ENCODE results near the gene OR5C1. TPM values are rescaled to one million over a fixed set of nuclear protein-coding genes. Genes with fewer than 3 reads are reported as not detected.

The OR5C1 gene
- total RNA-seq, 1 donor from 2014 or later, result not detected

DNA sequence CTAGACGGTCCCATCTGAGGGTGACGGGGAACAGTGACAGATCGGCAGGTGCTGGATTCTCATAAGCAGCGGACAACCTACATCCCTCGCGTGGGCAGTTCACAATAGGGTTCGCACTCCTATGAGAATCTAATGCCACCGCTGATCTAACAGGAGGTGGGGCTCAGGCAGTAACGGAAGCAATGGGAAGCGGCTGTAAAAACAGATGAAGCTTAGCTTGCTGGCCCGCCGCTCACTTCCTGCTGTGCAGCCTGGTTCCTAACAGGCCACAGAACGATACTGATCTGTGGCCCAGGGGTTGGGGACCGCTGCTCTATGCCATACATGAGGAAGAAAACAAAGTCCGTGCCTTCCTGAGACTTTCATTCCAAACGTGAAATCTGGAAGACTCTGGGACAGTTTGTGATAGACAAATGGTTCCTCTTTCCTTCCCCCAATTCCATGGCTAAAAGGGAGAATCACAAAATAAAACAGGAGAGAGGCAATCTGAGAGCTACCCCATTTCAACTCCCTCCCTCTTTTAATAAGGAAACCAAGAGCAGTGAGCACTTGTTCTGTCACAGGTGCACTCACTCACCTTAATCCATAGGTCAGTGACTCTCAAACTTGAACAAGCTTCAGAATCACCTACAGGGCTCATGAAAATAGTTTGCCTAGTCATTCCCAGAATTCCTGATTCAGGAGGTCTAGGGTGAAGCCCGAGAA is 27.6 kb downstream of the OR5C1 start:
- Histone ChIP-seq H3K27me3 (ENCODE audit: control insufficient read depth, insufficient read depth, low read length) (no peaks in the 10 kb centered on the region), H3K4me3 (ENCODE audit: low read depth, low read length) (no peak overlapping the region), H3K36me3 (ENCODE audit: control insufficient read depth, insufficient read depth, low read length) (peaks cover 2% of the 10 kb centered on the region)
- no peak for DNase-seq (ENCODE audit: low read depth)
- FAIRE-seq, result no peak
- TF ChIP-seq, protein P1, sequence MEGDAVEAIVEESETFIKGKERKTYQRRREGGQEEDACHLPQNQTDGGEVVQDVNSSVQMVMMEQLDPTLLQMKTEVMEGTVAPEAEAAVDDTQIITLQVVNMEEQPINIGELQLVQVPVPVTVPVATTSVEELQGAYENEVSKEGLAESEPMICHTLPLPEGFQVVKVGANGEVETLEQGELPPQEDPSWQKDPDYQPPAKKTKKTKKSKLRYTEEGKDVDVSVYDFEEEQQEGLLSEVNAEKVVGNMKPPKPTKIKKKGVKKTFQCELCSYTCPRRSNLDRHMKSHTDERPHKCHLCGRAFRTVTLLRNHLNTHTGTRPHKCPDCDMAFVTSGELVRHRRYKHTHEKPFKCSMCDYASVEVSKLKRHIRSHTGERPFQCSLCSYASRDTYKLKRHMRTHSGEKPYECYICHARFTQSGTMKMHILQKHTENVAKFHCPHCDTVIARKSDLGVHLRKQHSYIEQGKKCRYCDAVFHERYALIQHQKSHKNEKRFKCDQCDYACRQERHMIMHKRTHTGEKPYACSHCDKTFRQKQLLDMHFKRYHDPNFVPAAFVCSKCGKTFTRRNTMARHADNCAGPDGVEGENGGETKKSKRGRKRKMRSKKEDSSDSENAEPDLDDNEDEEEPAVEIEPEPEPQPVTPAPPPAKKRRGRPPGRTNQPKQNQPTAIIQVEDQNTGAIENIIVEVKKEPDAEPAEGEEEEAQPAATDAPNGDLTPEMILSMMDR (IDR thresholded peaks at IDR 0.05; ENCODE audit: insufficient read depth, low read length, severe bottlenecking), result no peak

DNA sequence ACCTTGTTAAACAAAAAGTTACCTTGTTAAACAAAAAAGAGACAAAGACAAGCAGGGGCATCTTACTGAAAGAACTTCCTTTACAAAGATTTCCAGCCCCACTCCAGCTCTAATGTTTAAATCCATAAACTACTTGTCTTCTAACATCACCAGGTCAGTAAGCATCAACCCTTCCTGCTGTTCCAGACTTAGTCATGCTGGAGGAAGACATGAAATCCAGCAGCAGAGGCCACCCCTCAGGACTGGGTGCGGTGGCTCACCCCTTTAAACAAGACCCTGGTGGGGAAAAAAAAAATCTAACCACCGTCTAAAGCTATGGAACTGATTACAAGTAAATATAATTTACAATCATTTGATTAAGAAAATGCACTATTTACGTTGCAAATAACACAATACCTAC is 30.6 kb downstream of the OR5C1 start:
- TF ChIP-seq, protein P1 (IDR thresholded peaks at IDR 0.05; ENCODE audit: insufficient read depth, low read length, severe bottlenecking), result no peak
- peaks cover 11% of the 10 kb centered on the region for H3K36me3 ChIP-seq (ENCODE audit: control insufficient read depth, insufficient read depth, low read length)
- no peak for FAIRE-seq

DNA sequence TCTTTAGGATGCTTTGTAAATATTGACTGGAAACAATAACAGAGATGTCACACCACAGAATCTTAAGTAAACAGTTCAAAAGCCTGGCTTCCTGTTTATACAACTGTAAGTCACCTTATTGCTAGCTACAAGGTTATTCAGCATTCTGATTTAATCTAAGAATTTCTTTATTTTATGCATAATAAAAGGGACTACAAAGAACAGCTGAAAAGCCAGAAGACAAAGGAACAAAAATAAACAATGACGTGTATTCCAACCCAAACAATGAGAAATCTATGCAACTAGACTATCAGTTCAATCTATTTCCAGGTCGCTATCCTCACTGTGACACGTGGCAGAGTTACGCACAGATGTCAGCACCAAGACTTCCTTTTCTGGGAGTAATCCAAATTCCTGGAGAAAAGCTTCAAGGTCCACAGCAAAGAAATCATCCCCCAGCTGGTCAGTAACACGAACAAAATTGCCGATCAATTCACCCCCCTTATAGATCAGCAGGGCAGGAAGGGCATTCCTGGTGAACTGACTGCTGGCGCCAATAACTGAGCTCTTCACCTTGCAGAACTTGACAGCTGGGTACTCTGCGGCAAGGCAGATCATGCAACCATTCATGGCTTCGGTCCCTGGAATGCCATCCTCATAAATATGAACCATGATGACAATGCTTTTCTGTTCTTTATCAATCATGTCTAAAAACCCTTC is 31.2 kb downstream of the OR5C1 start:
- DNase-seq (ENCODE audit: low read depth) (no peak), FAIRE-seq (no peak)
- Histone ChIP-seq H3K27me3 (ENCODE audit: control insufficient read depth, insufficient read depth, low read length) (no peaks in the 10 kb centered on the region), H3K36me3 (ENCODE audit: control insufficient read depth, insufficient read depth, low read length) (peaks cover 11% of the 10 kb centered on the region), H3K4me3 (ENCODE audit: low read depth, low read length) (no peak overlapping the region)
- TF ChIP-seq, protein P1 (IDR thresholded peaks at IDR 0.05; ENCODE audit: insufficient read depth, low read length, severe bottlenecking), result no peak

More for the DNA sequence above, 30.6 kb downstream of the OR5C1 start:
- no peaks in the 10 kb centered on the region for H3K27me3 ChIP-seq (ENCODE audit: control insufficient read depth, insufficient read depth, low read length)
- no peak for DNase-seq (ENCODE audit: low read depth)
- H3K4me3 ChIP-seq (ENCODE audit: low read depth, low read length), result no peak overlapping the region

DNA sequence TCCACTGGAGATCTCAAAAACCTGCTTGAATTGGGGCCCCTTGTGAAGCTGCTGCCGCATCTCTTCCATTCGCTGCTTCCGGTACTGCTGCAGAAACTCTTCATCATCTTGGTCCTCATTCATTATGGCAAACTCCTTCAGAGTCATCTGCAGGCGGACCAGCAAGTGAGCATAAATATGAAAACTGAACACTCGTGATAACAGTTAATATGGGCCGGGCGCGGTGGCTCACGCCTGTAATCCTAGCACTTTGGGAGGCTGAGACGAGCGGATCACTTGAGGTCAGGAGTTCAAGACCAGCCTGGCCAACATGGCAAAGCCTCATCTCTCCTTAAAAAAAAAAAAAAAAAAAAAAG is 31.7 kb downstream of the OR5C1 start:
- H3K27me3 ChIP-seq (ENCODE audit: control insufficient read depth, insufficient read depth, low read length), result no peaks in the 10 kb centered on the region
- FAIRE-seq (no peak), DNase-seq (ENCODE audit: low read depth) (no peak)
- H3K4me3 ChIP-seq (ENCODE audit: low read depth, low read length), result no peak overlapping the region
- TF ChIP-seq, protein P1 (IDR thresholded peaks at IDR 0.05; ENCODE audit: insufficient read depth, low read length, severe bottlenecking), result no peak
- peaks cover 11% of the 10 kb centered on the region for H3K36me3 ChIP-seq (ENCODE audit: control insufficient read depth, insufficient read depth, low read length)

DNA sequence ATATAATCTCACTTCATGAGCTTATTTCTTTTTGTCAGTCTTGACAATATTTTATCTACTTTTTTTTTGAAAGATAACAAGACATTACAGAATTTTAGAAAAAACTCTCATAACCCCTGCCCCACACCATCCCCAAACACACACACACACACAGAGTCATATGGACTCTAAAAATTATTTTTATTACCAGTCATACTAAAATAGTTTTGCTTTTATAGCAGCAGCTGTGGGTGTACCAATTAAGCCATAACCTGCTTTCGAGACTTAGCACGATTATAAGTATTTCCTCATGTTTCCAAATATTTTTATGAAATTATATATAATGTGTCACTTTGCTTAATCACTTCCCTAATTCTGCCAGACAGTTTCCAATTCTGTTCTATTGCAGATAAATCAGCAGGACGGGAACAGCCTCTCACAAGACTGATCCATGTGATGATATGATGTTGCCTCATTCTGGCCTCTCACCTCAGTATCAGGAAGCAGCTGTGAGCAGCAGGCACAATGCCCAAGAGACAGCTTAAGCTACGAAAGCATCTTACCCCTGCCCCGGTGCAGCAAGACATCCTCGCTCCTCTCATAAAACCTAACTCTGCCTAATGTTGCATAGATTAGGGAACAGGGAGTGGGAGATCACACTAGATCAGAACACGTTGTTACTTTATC is 32.7 kb downstream of the OR5C1 start:
- DNase-seq (ENCODE audit: low read depth), result no peak
- H3K36me3 ChIP-seq (ENCODE audit: control insufficient read depth, insufficient read depth, low read length), result peaks cover 13% of the 10 kb centered on the region
- H3K4me3 ChIP-seq (ENCODE audit: low read depth, low read length), result no peak overlapping the region
- no peaks in the 10 kb centered on the region for H3K27me3 ChIP-seq (ENCODE audit: control insufficient read depth, insufficient read depth, low read length)
- TF ChIP-seq, protein P1 (IDR thresholded peaks at IDR 0.05; ENCODE audit: insufficient read depth, low read length, severe bottlenecking), result no peak
- FAIRE-seq, result no peak

All from bronchial epithelial cell (primary cell).